Left lung (tissue), 10 donors: ENCODE results near the gene ASXL3. TPM values are rescaled to one million over a fixed set of nuclear protein-coding genes. Genes with fewer than 3 reads are reported as not detected.

Experiments
- ATAC-seq: fragments of 200-7000 bp; cut with Tn5 transposase; one replicate; pipeline ENCODE4 v1.9.1; 2020; ENCODE audit warnings: moderate library complexity
- DNase-seq, 4 donors: peaks; one replicate each; pipeline ENCODE4 v3.0.0-alpha.2; 2013 to 2020
- H3K27ac ChIP-seq, 2 donors: fragments of 200-600 bp; sonication (generic) in 1 of 2; one replicate each; pipeline versions ENCODE4 v1.5.0 to v1.8.0; 2020 to 2021
- H3K27me3 ChIP-seq, 2 donors: fragments of 200-600 bp; sonication (generic) in 1 of 2; one replicate each; pipeline versions ENCODE4 v1.5.0 to v1.8.0; 2020 to 2021
- H3K36me3 ChIP-seq, 2 donors: fragments of 200-600 bp; sonication (generic) in 1 of 2; one replicate each; pipeline versions ENCODE4 v1.5.0 to v1.8.0; 2020 to 2021
- H3K4me1 ChIP-seq, 2 donors: fragments of 200-600 bp; one replicate each; pipeline ENCODE4 v1.8.0; 2021
- H3K4me3 ChIP-seq, 2 donors: fragments of 200-600 bp; sonication (generic) in 1 of 2; one replicate each; pipeline versions ENCODE4 v1.5.0 to v1.8.0; 2020 to 2021; ENCODE audit warnings: mild to moderate bottlenecking in 1 of 2
- H3K9me3 ChIP-seq, 2 donors: fragments of 200-600 bp; sonication (generic) in 1 of 2; one replicate each; pipeline versions ENCODE4 v1.5.0 to v1.8.0; 2020 to 2021
- intact Hi-C, 2 donors: fragments of 100-400 bp; cut with DNase I; formaldehyde crosslinking; loops; one replicate each; pipeline versions ENCODE4 v1.11.2 to v1.14.2; 2022
- polyA plus RNA-seq, 6 donors: library from polyadenylated mRNA; unstranded; fragments of 120-200 nt; gene quantifications; one replicate each; pipeline ENCODE4 v1.2.1, GENCODE V29; 2013; ENCODE audit not compliant: insufficient read length in 6 of 6
- total RNA-seq, 2 donors: library from RNA; stranded (reverse); fragmentation: NEBNext Ultra II Directional; extraction: Animal tissue kit (Norgen Biotek cat#: 25700); gene quantifications; one replicate each; pipeline ENCODE4 v1.2.1, GENCODE V29; 2021
- TF ChIP-seq, protein P1 (sequence below), 2 donors: fragments of 200-600 bp; sonication (generic) in 1 of 2; IDR thresholded peaks; one replicate each; pipeline versions ENCODE4 v1.5.0 to v1.8.0; 2021; ENCODE audit warnings: antibody characterized with exemption in 2 of 2
- donor health status: DM: no; HTN: yes; CAD: no.
- donor health status: DM: no; HTN: no; CAD: no.

The ASXL3 gene
- total and polyA plus RNA-seq, 8 donors = 1.5 to 12.9 (median 11.1) TPM

DNA sequence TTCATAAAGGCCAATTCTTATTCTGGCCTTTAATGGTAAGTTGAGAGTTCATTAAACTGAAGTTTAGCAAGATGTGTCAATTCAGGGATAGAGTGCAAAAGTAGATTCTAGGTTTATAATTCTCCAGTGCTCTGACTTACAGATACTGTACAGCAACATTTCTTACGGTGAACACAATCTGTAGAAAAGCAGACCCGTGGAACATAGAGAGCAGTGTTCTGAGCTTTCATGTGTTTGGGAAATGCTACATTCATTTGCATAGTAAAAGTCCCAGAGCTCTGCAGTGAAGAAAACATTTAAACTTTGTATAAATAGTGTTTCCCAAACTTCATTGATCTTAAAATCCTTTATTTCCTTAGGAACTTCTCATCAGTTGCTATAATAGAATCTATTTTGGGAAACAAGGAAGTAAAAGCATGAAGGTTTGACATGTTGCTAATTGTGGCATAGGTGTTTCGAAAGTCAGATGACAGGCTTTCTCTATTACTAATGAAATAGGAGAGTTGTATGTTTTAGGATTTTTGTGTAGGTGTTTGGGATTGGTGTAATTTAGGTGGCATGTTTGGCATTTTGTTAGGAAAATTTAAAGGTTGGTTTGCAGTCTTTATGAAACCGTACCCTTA, 138.2 kb downstream of the ASXL3 start:
- Histone ChIP-seq H3K4me1 (no peaks in the 10 kb centered on the region), H3K36me3 (no peaks in the 10 kb centered on the region), H3K27ac (no peak overlapping the region), H3K27me3 (no peaks in the 10 kb centered on the region), H3K4me3 (no peak overlapping the region), H3K9me3 (no peaks in the 10 kb centered on the region)
- intact Hi-C loops = no loop called here
- TF ChIP-seq, protein P1, sequence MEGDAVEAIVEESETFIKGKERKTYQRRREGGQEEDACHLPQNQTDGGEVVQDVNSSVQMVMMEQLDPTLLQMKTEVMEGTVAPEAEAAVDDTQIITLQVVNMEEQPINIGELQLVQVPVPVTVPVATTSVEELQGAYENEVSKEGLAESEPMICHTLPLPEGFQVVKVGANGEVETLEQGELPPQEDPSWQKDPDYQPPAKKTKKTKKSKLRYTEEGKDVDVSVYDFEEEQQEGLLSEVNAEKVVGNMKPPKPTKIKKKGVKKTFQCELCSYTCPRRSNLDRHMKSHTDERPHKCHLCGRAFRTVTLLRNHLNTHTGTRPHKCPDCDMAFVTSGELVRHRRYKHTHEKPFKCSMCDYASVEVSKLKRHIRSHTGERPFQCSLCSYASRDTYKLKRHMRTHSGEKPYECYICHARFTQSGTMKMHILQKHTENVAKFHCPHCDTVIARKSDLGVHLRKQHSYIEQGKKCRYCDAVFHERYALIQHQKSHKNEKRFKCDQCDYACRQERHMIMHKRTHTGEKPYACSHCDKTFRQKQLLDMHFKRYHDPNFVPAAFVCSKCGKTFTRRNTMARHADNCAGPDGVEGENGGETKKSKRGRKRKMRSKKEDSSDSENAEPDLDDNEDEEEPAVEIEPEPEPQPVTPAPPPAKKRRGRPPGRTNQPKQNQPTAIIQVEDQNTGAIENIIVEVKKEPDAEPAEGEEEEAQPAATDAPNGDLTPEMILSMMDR (IDR thresholded peaks at IDR 0.05) = no peak
- DNase-seq (no peak), ATAC-seq (no peak)

DNA sequence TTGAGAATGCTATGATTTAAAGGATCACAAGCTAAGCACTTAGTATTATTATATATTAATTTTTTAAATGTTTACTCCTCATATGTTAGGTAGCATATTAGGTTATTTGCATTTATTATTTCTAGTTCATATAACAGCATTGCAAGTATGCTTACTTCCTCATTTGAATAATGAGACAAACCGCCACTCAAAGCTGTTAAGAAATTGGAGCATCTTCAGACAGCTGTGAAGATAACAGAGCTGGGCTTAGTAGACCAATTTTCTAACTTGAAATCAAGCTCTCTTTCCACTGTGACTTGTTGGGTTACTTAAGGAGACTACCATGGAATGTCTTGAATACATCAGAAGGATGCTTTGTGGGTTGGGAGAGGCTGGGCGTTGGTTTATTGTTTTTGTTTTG, 139.3 kb downstream of the ASXL3 start:
- no peak overlapping the region for H3K27ac ChIP-seq
- H3K27me3 ChIP-seq = no peaks in the 10 kb centered on the region
- TF ChIP-seq, protein P1 (IDR thresholded peaks at IDR 0.05) = no peak
- H3K4me3 ChIP-seq = no peak overlapping the region
- H3K9me3 ChIP-seq = no peaks in the 10 kb centered on the region
- H3K4me1 ChIP-seq = no peaks in the 10 kb centered on the region
- no peaks in the 10 kb centered on the region for H3K36me3 ChIP-seq
- ATAC-seq (no peak), DNase-seq (no peak)
- intact Hi-C loops = no loop called here

DNA sequence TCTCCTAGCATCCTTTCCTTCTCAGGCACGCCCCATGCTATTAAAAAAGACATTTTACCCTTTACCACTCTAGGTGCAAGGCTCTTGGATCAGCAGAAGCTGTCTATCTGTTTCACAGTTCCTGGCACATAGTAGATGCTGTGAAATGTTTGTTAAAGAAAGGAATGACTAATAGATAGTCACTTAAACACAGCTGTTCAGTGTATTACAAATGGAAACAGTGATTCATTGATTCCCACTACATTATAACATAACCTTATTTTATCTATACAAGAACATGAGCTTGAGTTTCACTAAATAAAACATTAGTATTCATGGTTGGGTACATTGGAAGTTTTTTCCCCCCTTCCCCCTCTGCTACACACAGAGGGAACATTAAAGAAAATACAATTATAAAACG, 142.1 kb downstream of the ASXL3 start:
- H3K4me3 ChIP-seq = no peak overlapping the region
- no peaks in the 10 kb centered on the region for H3K9me3 ChIP-seq
- no peak overlapping the region for H3K27ac ChIP-seq
- ATAC-seq (no peak), DNase-seq (no peak)
- H3K4me1 ChIP-seq = no peaks in the 10 kb centered on the region
- intact Hi-C loops = no loop called here
- no peaks in the 10 kb centered on the region for H3K27me3 ChIP-seq
- no peaks in the 10 kb centered on the region for H3K36me3 ChIP-seq
- TF ChIP-seq, protein P1 (IDR thresholded peaks at IDR 0.05) = no peak

DNA sequence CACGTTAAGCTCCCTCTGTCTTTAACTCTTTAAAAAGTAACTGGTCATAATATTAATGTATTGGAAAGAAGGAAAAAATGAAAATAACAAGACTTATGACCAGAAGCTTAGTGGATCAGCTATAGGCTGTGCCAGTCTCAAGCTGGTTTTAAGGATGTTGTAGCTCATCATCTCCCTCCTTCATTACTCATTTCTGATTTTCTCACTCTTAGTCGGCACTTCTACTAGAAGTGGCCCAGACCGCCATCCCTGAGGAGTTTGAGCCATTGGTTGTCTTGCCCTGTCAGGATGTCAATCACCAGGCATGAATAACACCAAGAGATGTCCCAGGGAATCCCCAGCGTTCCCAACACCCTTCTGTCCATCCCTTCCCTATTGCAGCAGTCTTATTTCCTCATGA, 151.5 kb downstream of the ASXL3 start:
- intact Hi-C loops = no loop called here

DNA sequence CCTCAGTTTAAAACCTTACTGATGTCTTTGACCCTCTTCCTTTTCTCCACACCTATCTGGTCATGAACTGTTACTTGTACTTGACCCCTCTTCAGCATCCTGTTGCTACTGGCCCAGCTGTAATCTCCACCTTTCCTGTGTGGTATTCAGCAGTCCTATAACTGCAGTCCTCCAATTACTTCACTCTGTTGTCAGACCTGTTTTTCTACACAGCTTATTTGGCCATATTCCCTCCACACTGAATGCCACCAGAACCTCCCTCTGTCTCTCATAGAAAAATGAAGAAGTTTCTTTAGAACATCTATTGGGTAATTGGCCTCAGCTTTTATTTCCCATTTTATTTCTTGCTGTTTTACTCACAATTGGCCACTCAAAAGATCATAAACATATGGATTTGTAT, 155.4 kb downstream of the ASXL3 start:
- intact Hi-C loops = no loop called here
- DNase-seq = no peak
- TF ChIP-seq, protein P1 (IDR thresholded peaks at IDR 0.05) = no peak
- Histone ChIP-seq H3K4me1 (no peaks in the 10 kb centered on the region), H3K27me3 (no peaks in the 10 kb centered on the region), H3K9me3 (no peaks in the 10 kb centered on the region), H3K36me3 (no peaks in the 10 kb centered on the region), H3K27ac (no peak overlapping the region), H3K4me3 (no peak overlapping the region)
- no peak for ATAC-seq

More for the DNA sequence above, 151.5 kb downstream of the ASXL3 start:
- TF ChIP-seq, protein P1 (IDR thresholded peaks at IDR 0.05) = no peak
- no peak for ATAC-seq
- DNase-seq = no peak
- no peaks in the 10 kb centered on the region for H3K36me3 ChIP-seq
- H3K4me1 ChIP-seq = no peaks in the 10 kb centered on the region
- H3K27me3 ChIP-seq = no peaks in the 10 kb centered on the region
- H3K9me3 ChIP-seq = no peaks in the 10 kb centered on the region
- no peak overlapping the region for H3K4me3 ChIP-seq
- H3K27ac ChIP-seq = no peak overlapping the region
